Kidney tubule cell (primary cell): ENCODE results near the gene NCS1.
"Not testable (repeated sequence)": the region's sequence is repeated elsewhere in the genome, so short reads cannot be mapped to it uniquely, and the experiment has no call there.

ENCODE experiments used
- DNase-seq: peaks from one replicate; pipeline ENCODE4 v3.0.0-alpha.2; 2018; ENCODE audit warnings: low spot score

The NCS1 gene

DNA sequence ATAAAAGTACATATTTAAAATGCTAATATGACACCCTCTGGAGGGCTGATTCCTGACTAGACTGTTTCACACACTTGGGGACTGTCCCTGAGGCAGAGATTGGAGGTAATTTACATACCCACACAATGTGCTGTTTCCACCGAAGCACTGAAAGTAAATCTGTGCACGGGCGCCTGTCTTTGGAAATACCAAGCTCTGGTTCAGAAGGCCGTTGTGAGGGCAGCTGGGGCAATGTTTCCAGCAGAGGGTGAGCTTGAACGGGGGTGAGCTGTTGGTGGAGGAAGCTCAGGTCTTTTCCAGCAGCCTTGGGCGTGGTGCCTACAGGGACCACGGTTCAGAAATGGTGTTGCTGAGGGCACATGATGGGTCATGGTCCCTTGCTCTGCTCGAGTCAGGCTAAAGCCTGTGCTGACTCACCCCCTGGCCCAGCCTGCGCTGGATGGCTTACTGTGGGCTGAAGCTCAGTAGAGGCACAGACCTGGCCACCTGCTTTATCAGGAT, 67.6 kb downstream of the NCS1 start:
- DNase-seq, result peak; percentile 89

DNA sequence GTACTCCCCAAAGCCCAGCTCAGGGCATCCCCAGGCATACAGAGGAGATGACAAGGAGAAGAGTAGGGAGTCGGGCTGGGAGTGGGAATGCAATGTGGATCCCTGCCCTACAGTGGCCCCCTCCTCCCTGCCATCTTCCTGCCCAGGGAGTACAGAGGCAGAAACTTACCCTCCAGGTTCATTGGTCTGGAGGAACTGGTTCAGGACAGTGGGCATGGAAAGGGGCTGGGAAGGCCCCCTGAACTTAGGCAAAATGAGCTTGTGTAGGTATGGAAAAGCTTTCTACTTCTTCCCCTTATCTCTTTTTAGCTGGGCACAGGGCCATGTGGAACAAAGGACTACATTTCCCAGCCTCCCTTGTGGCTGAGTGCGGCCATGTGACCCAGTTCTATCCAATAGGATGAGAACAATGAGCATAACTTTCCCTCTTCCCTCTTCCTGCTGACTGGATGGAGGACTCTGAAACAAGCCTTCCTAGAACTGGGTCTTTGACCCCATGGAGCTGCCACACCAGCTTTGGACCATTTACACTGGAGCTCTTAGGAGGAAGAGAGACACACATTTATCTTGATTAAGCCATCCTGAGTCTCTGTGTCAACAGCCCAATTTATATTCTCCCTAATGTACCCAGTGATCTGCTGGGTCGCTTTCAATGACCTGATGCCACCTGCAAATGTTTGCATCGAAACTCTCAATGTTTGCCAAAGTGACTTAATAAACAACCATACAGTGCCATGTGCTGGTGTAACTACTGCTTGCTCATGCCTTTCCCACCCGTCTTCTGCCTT, 68.4 kb downstream of the NCS1 start:
- peak; percentile 75 for DNase-seq

DNA sequence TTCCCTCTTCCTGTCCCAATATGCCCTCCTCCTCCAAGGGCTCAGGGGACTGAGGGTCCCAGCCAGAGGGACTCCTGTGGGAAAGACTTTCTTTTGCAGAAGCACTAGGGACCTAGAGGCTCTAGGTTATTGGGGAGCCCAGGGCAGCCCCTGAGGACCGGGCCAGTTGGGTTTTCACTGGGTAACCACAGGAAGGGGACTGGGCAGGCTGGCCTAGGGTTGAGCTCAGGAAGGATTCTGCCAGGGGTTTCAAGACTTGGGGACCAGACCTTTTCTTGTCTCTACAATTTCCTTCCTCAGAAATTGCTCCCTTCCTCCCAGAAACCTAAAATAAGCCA, 69.0 kb downstream of the NCS1 start:
- DNase-seq, result no peak

DNA sequence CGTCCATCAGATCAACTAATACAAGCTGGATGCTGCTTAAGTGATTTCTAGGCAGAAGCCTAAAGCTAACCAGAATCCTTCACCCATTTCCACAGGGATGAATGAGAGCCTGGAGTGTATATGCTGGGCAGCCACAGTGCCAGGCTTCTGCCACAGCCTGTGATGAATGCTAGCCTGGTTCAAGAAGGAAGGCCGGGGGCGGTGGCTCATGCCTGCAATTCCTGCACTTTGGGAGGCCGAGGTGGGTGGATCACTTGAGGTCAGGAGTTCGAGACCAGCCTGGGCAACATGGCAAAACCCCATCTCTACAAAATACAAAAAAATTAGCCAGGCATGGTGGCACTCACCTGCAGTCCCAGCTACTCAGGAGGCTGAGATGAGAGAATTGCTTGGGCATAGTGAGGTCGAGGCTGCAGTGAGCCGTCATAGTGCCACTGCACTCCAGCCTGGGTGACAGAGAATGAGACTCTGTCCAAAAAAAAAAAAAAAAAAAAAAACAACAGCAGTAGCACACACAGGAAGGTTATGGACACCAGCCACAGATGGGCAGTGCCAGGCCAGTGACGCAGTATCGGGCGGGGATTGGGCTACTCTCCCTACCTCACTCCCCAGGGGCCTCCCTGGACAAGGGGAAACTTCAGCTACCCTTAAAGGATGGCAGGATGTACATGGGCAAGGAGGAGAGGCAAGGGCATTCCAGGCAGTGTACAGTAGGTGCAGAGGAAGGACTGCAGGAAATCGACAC, 70.2 kb downstream of the NCS1 start:
- no peak for DNase-seq

DNA sequence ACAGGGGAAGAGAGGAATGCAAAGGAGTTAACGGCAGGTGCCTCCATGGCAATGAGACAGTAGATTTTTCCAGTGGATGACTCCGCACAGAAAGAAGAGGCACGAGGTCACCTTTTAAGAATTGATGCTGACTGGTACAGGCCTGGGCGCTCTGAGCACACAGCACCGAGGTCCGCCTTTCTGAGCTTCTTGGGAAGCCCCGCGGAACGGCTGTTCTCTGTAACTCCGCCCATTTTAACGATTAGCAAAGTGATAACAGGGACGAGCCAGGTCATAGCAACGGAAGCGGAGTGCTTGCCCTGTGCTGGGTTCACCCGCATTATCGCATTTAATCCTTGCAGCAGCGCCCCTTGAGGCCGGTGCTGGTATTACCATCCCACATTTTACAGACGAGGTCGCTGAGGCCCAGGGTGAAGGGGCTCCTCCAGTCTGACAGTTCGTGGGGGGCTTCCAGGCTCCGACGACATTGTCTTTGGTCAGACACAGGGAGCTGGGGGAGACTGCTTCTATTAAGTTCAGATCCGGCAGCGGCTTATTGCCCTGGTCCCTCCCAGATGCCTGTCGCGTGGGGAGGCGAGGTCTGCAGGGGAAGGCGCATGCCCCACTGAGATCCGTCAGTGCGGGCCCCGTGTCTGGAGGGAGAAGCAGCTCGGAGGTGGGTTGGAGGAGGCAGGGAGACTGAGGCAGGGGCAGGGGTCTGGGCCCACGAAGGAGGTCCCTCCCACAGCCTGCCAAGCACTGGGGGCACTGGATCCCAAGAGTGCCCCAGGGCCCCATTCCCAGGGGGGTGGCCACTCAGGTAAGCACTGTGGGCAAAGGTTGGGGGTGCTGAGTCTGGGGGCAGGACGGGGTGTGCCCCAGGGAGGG, 71.0 kb downstream of the NCS1 start:
- peak; percentile 86 for DNase-seq

DNA sequence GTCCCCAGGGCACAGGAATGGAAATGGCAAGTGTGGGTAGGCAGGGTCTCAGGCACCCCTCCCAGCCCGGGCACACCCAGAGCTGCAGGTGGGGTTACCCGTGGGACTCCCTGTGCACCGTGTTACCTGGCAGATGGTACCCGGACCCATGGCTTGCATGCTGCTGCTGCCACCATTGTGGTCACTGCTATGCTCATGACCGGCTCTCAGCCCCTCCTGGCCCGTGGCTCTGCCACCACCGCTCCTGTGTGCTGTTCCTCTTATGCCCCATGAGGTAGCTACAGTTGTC, 71.6 kb downstream of the NCS1 start:
- DNase-seq, result no peak

DNA sequence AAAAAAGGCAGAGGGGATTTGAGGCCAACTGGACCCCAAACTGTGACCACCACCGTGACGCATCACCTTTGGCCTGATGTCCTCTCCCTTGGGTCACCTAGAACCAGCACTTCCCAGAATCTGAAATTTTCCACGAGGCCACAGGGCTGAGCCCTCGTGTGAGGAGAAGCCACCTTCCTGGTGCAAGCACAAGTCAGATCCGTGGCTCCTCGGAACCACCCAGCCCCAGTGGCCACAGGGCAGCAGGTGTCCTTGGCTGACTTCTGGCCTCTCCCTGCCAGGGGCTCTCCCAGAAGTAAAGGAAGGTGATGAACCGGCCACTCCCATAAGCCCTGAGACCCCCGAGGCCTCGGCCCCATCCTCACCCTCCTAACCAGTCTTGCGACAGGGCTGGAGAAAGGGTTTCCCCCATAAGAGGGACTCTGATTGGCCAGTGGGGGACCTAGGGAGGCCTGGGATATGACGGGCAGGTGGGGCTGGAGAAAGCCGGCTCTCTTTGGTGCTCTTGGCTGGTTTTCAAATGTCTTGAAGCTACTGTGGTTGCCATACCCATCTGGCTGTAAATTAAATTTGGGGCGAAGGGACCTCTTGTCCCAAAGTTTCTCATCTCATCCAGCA, 72.5 kb downstream of the NCS1 start:
- no peak for DNase-seq

DNA sequence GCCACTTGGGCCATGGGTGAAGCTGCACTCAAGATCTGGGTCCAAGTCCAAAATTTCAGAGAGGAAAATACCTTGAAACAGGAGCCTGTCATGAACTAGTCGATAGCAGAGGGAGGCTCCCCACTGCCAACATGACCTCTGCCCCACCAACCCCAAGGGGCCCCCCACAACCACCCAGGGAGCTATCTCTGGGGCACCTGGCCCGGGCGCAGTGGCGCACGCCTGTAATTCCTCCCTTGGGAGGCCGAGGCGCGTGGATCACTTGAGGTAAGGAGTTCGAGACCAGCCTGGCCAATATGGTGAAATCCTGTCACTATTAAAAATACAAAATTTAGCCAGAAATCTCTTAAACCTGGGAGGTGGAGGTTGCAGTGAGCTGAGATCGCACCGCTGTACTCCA, 73.3 kb downstream of the NCS1 start:
- DNase-seq, result no peak

DNA sequence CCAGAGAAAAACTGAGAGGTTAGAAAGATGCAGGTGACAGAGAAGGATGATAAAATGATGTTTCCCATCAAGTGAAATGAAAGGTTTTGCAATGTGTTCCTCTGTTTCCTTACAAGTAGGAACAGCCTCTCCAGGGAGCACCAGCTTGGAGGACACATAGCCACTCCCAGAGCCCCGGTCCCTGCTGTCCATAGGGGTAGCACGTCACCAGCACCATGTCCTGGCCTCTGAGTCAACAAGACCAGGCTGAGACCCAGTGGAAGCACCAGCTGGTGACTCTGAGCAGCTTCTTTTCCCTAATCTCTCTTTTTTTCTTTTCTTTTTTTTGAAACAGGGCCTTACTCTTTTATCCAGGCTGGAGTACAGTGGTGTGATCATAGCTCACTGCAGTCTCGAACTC, 73.9 kb downstream of the NCS1 start:
- DNase-seq, result no peak

DNA sequence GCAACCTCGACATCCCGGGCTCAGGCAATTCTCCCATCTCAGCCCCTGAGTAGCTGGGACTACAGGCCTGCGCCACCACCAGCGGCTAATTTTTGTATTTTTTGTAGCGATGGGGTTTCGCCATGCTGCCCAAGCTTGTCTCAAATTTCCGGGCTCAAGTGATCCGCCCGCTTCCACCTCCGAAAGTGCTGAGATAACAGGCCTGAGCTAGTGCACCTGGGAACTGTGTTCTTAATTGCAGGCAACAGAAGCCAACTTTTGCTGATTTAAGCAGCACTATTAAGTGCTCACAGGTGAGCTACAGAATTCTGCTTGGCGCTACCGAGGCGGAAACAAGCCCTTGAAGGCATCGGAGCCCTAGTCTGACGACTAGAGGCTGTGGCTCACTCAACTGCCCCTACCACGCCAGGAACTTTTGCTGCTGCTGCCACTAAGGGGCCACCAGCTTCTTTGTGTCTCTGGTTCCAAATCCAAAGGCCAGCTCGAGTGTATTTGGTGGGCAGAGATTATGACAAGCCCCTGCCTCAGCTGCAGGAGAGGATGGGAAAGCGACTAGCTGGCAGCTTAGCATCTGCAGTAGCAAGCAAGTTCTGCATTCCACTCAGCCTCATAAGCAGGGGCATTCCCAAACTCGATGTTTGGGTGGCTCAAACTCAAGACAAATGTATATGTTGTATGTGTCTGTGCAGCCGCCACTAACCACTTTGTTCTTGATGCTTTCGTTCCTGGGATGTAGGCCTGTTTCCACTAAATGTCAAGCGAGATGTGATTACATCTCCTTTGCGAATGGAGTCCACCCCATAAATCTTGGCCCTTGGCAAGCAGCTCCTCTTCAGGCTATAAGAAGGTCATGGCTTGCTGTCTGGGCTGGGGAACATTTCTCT, 82.8 kb downstream of the NCS1 start:
- DNase-seq, result no peak

DNA sequence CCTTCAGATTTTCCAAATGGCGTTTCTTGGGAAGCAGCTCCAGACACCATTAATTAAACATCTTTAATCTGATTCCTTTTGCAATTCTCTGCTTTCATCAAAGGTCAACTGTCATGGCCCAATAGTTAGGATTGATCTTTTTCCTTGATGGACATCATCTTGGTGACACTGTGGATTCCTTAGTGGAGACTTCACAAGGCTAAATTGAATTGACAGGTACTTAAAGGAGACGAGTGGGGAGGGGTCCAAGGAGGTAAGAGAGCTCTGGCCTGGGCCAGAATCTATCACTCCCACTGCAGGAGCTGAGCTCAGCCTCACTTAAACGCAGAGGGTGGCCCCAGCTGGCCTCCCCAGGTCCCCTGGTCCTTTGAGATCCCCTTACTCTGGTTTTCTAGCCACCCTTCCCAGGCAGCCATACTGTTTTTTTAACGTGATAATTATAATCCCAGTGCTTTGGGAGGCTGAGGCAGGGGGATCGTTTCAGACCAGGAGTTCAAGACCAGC, 83.5 kb downstream of the NCS1 start:
- DNase-seq, result no peak

DNA sequence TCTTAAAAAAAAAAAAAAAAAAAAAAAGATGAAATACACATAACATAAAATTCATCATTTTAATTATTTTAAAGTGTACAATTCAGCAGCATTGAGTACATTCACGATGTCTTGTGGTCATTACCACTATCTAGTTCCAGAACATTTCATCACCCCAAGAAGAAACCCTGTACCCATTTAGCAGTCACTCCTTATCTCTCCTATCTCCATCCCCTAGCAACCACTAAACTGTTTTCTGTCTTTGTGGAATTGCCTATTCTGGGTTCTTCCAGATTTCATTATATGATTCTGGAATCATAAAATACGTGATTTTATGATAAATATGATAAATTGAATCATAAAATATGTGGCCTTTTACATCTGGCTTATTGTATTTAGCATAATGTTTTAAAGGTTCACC, 84.4 kb downstream of the NCS1 start:
- no peak for DNase-seq

DNA sequence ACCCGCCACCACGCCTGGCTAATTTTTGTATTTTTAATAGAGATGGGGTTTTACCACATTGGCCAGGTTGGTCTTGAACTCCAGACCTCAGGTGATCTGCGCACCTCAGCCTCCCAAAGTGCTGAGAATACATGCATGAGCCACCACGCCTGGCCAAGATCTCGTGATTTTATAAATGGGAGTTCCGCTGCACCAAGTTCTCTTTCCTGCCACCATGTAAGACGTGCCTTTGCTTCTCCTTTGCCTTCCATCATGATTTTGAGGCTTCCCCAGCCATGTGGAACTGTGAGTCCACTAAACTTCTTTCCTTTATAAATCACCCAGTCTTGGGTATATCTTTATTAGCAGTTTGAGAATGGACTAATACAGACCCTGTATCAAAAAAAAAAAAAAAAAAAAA, 85.9 kb downstream of the NCS1 start:
- not testable (repeated sequence) for DNase-seq

DNA sequence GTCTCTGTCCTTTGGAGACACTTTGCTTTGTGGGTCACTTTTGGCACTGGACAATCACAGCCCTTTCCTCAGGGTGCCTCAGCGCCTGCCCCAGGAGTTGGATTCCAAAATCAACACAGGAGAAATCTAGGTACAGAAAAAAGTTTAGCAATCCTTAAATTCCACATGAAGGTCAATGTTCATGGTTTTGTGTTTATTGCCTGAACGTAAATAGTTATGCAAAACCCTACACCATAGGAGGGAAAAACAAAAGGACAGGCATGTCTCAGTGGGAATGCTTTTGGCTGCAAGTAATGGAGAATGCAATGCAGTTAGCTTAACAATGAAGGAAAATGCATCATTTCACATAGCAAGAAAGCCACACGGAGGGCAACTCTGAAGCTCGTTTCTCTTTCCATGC, 86.8 kb downstream of the NCS1 start:
- DNase-seq, result no peak

DNA sequence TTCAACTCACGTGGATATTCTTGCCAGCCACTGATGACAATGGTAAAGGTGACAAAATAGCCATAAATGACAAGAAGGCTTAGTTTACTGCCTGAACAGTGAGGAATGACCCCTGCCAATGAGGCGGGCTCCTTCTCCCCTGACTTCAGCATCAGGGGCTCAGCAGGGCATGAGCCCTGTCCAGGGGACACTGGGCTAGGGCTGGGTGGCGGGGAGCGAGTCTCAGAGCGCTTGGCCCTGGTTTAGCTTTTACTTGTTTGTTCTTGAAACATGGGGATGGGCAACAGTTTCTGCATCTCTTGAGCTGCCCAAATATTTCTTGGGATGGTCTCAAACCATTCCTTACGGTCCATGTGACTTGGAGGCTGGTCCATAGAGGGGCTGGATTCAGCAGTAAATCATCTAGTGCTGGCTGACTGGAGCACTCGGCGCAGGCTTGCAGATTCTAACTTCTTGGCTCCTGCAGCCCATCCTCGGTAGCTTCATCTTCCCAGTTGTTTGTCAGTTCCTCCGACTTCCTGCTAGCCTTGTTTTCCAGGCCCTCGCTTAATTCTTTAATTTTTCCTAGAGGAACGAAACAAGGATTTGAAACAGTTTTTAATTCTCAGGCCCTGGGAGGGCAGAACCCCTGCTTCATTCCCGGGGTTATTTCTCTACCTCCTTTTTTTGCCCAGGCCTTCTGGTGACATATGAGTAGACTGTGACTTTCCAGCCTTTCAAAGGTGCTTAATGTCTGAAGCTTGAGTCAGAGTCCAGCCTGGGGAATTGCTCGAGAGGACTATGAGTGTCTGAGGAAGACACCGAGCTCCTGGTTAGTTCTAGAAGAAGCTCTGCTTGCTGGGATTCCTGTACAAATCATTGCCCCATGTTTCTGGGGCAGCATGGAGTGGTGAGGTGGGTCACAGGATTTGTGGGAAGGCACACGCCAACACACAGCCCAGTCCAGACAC, 88.9 kb downstream of the NCS1 start:
- DNase-seq, result no peak

DNA sequence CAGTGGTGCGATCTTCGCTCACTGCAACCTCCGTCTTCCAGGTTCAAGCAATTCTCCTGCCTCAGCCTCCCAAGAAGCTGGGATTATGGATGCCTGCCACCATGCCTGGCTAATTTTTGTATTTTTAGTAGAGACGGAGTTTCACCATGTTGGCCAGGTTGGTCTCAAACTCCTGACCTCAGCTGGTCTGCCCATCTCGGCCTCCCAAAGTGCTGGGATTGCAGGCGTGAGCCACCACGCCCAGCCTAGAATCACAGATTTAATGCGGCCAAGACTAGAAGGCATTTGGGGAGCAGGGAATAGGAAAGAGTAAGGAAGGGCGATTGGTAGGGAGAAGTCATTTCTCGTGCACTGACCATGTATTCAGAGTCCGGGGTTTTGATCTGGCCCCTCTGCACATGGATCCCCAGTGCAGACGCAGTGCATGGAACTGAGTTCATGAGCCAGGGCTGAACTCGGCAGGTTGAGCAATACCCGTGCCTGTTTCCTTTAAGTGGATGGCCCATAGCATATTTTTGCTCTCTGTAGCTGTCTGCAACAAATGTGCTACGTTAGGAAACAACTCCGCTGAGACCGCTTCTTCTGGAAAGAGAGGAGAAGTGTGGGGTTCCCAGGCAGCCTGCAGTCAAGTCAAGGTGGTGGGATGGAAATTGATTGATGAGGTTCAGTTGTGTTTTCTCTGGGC, 90.0 kb downstream of the NCS1 start:
- no peak for DNase-seq

DNA sequence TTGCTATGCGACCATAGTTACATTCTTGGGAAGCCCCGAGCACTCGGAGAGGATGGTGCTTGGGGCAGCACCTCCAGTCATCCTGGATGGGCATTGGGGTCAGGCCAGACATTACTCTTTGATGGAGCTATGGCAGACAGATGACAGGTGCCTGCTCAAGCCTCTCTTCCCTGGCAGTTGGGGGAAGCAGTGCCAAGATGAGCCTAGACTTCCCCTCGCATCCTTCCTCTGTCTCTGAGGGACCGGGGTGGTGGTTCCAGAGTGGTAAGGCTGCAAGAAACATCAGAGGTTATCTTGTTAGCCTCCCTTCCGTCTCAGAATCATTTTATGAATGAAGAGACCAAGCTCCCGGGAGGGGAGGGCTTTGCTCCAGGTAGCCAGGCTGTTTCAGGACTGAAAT, 90.6 kb downstream of the NCS1 start:
- no peak for DNase-seq

DNA sequence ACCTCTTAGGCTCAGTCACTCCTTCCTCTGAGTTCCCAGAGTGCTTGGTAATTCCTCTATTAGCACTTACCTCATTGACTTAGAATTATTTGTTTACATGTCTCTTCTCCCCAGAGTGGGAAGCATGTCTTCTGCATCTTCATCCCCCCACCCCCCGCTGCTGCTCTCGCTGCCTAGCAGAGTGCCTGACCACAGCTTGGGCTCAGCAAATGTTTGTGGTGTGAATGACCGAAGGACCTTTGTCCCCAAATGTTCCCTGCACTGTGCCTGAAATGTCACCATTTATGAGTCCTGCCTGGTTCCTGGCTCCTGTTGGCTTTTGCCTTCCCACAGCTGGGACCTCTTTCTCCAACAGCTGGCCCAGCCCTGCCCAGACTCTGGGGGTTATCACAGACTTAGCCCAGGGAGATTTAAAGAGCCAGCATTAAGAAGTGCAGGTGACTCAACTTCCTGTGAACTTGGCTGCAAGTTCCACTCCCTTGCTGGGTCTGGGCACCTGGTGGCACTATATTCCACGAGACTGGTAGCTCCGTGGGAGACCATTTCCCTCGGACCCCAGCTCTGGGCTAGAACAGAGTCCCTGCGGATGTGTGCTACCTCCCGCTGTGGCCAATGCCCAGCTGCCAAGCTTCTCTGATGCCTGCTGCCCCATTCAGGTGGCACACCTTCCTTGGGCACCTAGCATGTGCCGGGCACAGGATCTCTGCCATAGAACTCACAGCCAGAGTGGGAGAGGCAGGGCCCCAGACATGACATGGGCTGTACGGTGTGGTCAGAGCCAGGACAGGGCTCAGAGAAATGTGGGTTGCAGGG, 91.6 kb downstream of the NCS1 start:
- peak; percentile 53 for DNase-seq
